MG63 (cell line): Measurements from ENCODE around the gene PIGK. TPM values are rescaled to one million over a fixed set of nuclear protein-coding genes. Genes with fewer than 3 reads are reported as not detected.

ENCODE experiments used
- total RNA-seq: library from RNA; depleted of rRNA; stranded (reverse); fragments of >200 nt; shearing (Covaris generic); gene quantifications from 2 replicates; pipeline ENCODE4 v1.2.3, GENCODE V29; 2014; ENCODE audit warnings: low replicate concordance; rRNA removed

Gene PIGK
- total RNA-seq, 1 experiment from 2014 or later, result 30.9 TPM

Other genes starting within 250 kb of the PIGK start
- gene AK5, start 62.6 kb upstream of the PIGK start, total RNA-seq, result 10.9 and 26.7 TPM in 2 replicates